Measurements from ENCODE around the gene EXOC7.

Gene EXOC7

GRCh38 chr17:76138234-76138895 lies 34.8 kb upstream of the EXOC7 start:
- DNase-seq, result no peak

- DNase-seq, result no peak
Observed at GRCh38 chr17:76137351-76138233, 34.0 kb upstream of the EXOC7 start.

GRCh38 chr17:76137001-76137350 lies 33.4 kb upstream of the EXOC7 start:
- no peak for DNase-seq

GRCh38 chr17:76136276-76137000 lies 32.9 kb upstream of the EXOC7 start:
- no peak for DNase-seq

GRCh38 chr17:76135810-76136188 lies 32.2 kb upstream of the EXOC7 start:
- DNase-seq, result no peak

- no peak for DNase-seq
Observed at GRCh38 chr17:76134911-76135809, 31.6 kb upstream of the EXOC7 start.

GRCh38 chr17:76132574-76133338 lies 29.2 kb upstream of the EXOC7 start:
- DNase-seq, result no peak

- DNase-seq, result no peak
Observed at GRCh38 chr17:76131692-76132573, 28.3 kb upstream of the EXOC7 start.

- DNase-seq, result no peak
Observed at GRCh38 chr17:76131051-76131691, 27.6 kb upstream of the EXOC7 start.

- no peak for DNase-seq
Observed at GRCh38 chr17:76130473-76130872, 26.9 kb upstream of the EXOC7 start.

GRCh38 chr17:76125922-76126321 lies 22.3 kb upstream of the EXOC7 start:
- DNase-seq, result no peak

GRCh38 chr17:76125391-76125675 lies 21.7 kb upstream of the EXOC7 start:
- DNase-seq, result no peak

GRCh38 chr17:76124582-76125390 lies 21.2 kb upstream of the EXOC7 start:
- no peak for DNase-seq

GRCh38 chr17:76123749-76124581 lies 20.4 kb upstream of the EXOC7 start:
- no peak for DNase-seq

- no peak for DNase-seq
Observed at GRCh38 chr17:76123191-76123499, 19.6 kb upstream of the EXOC7 start.

- DNase-seq, result no peak
Observed at GRCh38 chr17:76122431-76123190, 19.0 kb upstream of the EXOC7 start.

GRCh38 chr17:76121932-76122430 lies 18.4 kb upstream of the EXOC7 start:
- no peak for DNase-seq

GRCh38 chr17:76120658-76121008 lies 17.0 kb upstream of the EXOC7 start:
- DNase-seq, result no peak
